IMR-90 (cell line): ENCODE data around the gene PLPP1.

Experiments used
- CEBPB ChIP-seq: IDR thresholded peaks from 2 replicates; pipeline ENCODE4 v1.6.1; 2012; ENCODE audit warnings: low read depth, low read length, improper control_type of control experiment
- FOS ChIP-seq: fragments of 150-350 bp; IDR thresholded peaks from 2 replicates; pipeline ENCODE4 v1.6.1; 2016; ENCODE audit warnings: low read depth, low read length
- MAZ ChIP-seq: IDR thresholded peaks from 2 replicates; pipeline ENCODE4 v1.6.1; 2012; ENCODE audit warnings: low read depth, mild to moderate bottlenecking, low read length, improper control_type of control experiment, moderate library complexity, borderline replicate concordance
- POLR2A ChIP-seq: IDR thresholded peaks from 2 replicates; pipeline ENCODE4 v1.6.1; 2012; ENCODE audit warnings: mild to moderate bottlenecking, low read depth, low read length
- TF ChIP-seq, protein P1 (sequence below): conservative IDR thresholded peaks from 2 replicates; pipeline ENCODE4 v1.5.1; 2012; ENCODE audit warnings: mild to moderate bottlenecking, low read depth, low read length, improper control_type of control experiment

DNA sequence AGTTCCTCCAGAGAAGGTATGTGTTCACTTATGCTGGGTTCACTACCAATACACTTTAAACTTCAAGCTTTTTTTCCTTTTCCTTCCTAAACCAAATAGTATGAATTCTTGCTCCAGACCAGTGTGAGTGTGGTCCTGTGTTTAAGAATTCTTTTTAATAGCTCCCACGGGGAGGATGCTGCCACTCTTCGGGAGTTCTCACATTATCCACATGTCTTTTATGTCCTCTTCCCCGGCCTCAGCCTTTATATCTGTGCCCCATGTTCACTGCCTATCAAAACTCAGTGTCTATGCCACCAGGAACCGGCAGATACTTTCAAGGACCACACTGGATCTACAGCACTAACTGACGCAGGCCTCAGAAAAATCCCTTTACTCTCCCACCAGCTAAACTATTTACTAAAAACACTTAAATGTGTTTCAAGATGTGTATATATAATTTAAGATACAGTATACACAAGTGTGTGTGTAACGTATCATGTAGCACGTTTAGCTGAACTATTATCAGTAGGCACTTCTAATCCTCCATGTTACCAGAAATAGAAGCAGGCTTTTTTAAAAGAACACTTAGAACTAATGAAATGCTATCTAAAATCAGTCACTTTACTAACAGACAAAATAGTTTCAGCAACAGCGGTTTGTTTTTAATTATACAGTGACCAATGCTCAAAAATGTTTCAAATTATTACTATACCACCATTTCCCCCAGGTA is 88.0 kb downstream of the PLPP1 start:
- TF ChIP-seq, protein P1, sequence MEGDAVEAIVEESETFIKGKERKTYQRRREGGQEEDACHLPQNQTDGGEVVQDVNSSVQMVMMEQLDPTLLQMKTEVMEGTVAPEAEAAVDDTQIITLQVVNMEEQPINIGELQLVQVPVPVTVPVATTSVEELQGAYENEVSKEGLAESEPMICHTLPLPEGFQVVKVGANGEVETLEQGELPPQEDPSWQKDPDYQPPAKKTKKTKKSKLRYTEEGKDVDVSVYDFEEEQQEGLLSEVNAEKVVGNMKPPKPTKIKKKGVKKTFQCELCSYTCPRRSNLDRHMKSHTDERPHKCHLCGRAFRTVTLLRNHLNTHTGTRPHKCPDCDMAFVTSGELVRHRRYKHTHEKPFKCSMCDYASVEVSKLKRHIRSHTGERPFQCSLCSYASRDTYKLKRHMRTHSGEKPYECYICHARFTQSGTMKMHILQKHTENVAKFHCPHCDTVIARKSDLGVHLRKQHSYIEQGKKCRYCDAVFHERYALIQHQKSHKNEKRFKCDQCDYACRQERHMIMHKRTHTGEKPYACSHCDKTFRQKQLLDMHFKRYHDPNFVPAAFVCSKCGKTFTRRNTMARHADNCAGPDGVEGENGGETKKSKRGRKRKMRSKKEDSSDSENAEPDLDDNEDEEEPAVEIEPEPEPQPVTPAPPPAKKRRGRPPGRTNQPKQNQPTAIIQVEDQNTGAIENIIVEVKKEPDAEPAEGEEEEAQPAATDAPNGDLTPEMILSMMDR, result no peak
- no peak for TF ChIP-seq POLR2A
- no peak for TF ChIP-seq FOS
- no peak for TF ChIP-seq MAZ
- no peak for TF ChIP-seq CEBPB
